K562 (cell line): ENCODE measurements around the gene MKLN1. TPM values are rescaled to one million over a fixed set of nuclear protein-coding genes. Genes with fewer than 3 reads are reported as not detected.

Source experiments
- ATAC-seq: fragments of 200-7000 bp; cut with Tn5 transposase; 3 replicates; pipeline ENCODE4 v1.9.1; 2020; ENCODE audit warnings: moderate library complexity
- BruUV-seq: library from RNA; stranded (reverse); fragments of 400-500 nt; replicated peaks from 2 replicates; lab custom pipeline; 2021; lab: Mats Ljungman, UMichigan
- CTCF ChIA-PET: fragments of 300-600 bp; formaldehyde crosslinking; extraction: SDS; loops from one replicate; lab custom pipeline; 2021; ENCODE audit warnings: low intra/inter-chr PET ratio; lab: Yijun Ruan, JAX
- POLR2A ChIA-PET: fragments of 300-600, 350-650 bp; sonication (Branson Sonifier 250); formaldehyde crosslinking; extraction: SDS; loops from one replicate; lab custom pipeline; 2021; ENCODE audit warnings: antibody characterized with exemption, inconsistent platforms; lab: Yijun Ruan, JAX
- DNase-seq, 4 experiments: peaks; one replicate each; pipeline versions ENCODE4 v3.0.0 to v3.0.0-alpha.2; 2011 to 2018; ENCODE audit warnings: low spot score in 3 of 4, mixed read lengths in 3 of 4; ENCODE audit errors: extremely low read depth in 1 of 4
- FAIRE-seq: peaks from 2 replicates; lab custom pipeline; 2011; peaks lifted over from hg19 to GRCh38; lab: Jason Lieb, UNC
- H2AFZ ChIP-seq: 2 replicates; pipeline ENCODE4 v1.6.0; 2011; ENCODE audit warnings: low read depth, low read length, control low read depth, inconsistent platforms
- H3K27ac ChIP-seq: fragments of 200-600 bp; 3 replicates; pipeline ENCODE4 v1.8.0; 2011; ENCODE audit warnings: low read depth, mild to moderate bottlenecking, control low read depth, inconsistent platforms, low read length, moderate library complexity, mixed read lengths; ENCODE audit errors: extremely low read depth
- H3K27me3 ChIP-seq, 2 experiments: fragments of 300-600 bp in 1 of 2; 2 replicates in 1 of 2; 3 replicates in 1 of 2; pipeline versions ENCODE4 v1.6.0 to v1.8.0; 2011; ENCODE audit warnings: inconsistent platforms in 2 of 2, low read length in 2 of 2, mild to moderate bottlenecking in 1 of 2, mixed read lengths in 1 of 2, moderate library complexity in 1 of 2; ENCODE audit not compliant: control insufficient read depth in 2 of 2, insufficient read depth in 2 of 2
- H3K36me3 ChIP-seq: fragments of 300-600 bp; 3 replicates; pipeline ENCODE4 v1.8.0; 2011; ENCODE audit warnings: mild to moderate bottlenecking, low read length, inconsistent platforms; ENCODE audit not compliant: control insufficient read depth, insufficient read depth
- H3K4me1 ChIP-seq, 2 experiments: fragments of 200-600 bp in 1 of 2; replicated peaks in 1 of 2; 2 replicates in 1 of 2; 3 replicates in 1 of 2; pipeline versions ENCODE4 v1.5.1 to v1.8.0; 2011; ENCODE audit warnings: inconsistent platforms in 2 of 2, low read length in 2 of 2, mild to moderate bottlenecking in 1 of 2, mixed read lengths in 1 of 2, moderate library complexity in 1 of 2; ENCODE audit not compliant: control insufficient read depth in 2 of 2, insufficient read depth in 2 of 2
- H3K4me2 ChIP-seq: 2 replicates; pipeline ENCODE4 v1.6.1; 2011; ENCODE audit warnings: low read length, control low read depth, inconsistent platforms, mixed read lengths; ENCODE audit not compliant: insufficient read depth
- H3K4me3 ChIP-seq: fragments of 200-600 bp; sonication (generic), shearing (Covaris generic); 2 replicates; pipeline ENCODE4 v1.5.1; 2016; ENCODE audit warnings: control low read depth, inconsistent platforms
- H3K79me2 ChIP-seq: fragments of 200-600 bp; 3 replicates; pipeline ENCODE4 v1.8.0; 2011; ENCODE audit warnings: low read length, inconsistent platforms; ENCODE audit not compliant: control insufficient read depth, insufficient read depth
- H3K9ac ChIP-seq, 2 experiments: 2 replicates each; pipeline versions ENCODE4 v1.6.0 to v1.6.1; 2011; ENCODE audit warnings: low read depth in 2 of 2, low read length in 2 of 2, control low read depth in 1 of 2, inconsistent platforms in 1 of 2, mild to moderate bottlenecking in 1 of 2, mixed read lengths in 1 of 2; ENCODE audit not compliant: insufficient read depth in 1 of 2
- H3K9me1 ChIP-seq: one replicate; pipeline ENCODE4 v1.6.0; 2011; ENCODE audit warnings: inconsistent platforms, mild to moderate bottlenecking, low read length, moderate library complexity; ENCODE audit not compliant: control insufficient read depth, insufficient read depth
- H3K9me3 ChIP-seq: replicated peaks from 2 replicates; pipeline ENCODE4 v1.5.1; 2011; ENCODE audit warnings: low read depth, low read length, inconsistent platforms; ENCODE audit not compliant: control insufficient read depth, insufficient read depth
- H4K20me1 ChIP-seq: replicated peaks from 2 replicates; pipeline ENCODE4 v1.6.1; 2011; ENCODE audit warnings: low read length, inconsistent platforms, mixed read lengths; ENCODE audit not compliant: control insufficient read depth, insufficient read depth
- FOXP4 ChIP-seq: sonication (generic); formaldehyde crosslinking; IDR thresholded peaks from 2 replicates; pipeline ENCODE4 v1.8.0; 2022; ENCODE audit warnings: mild to moderate bottlenecking, missing genetic modification reagents, borderline replicate concordance
- NONO ChIP-seq, 2 experiments: fragments of 200-400 bp in 1 of 2; fragments of 450-650 bp in 1 of 2; formaldehyde crosslinking in 1 of 2; IDR thresholded peaks; 2 replicates each; pipeline ENCODE4 v1.6.1; 2017; ENCODE audit warnings: low read depth in 2 of 2, mild to moderate bottlenecking in 2 of 2, moderate library complexity in 2 of 2, low read length in 1 of 2
- TRIM28 ChIP-seq: fragments of 450-650 bp; IDR thresholded peaks from 2 replicates; pipeline ENCODE4 v1.6.1; 2017
- ZNF134 ChIP-seq: fragments of 250-450 bp; sonication (Bioruptor Pico); conservative IDR thresholded peaks from 2 replicates; pipeline ENCODE4 v1.4.0; 2020
- WGBS: fragments of 100-300 bp; shearing (Covaris generic); methylation state at CpG from one replicate; pipeline ENCODE4 v1.1.6; 2016; ENCODE audit warnings: low coverage, mixed read lengths; ENCODE audit not compliant: insufficient coverage; ENCODE audit errors: missing lambda C conversion rate; 5-methylcytosine and 5-hydroxymethylcytosine counted together
- in situ Hi-C: fragments of 300-500 bp; cut with MboI; formaldehyde crosslinking; loops from 4 replicates; pipeline ENCODE4 v1.15.0; 2018; ENCODE audit warnings: inconsistent platforms, mixed read lengths
- intact Hi-C: fragments of 100-400 bp; cut with micrococcal nuclease; formaldehyde crosslinking; loops from 2 replicates; pipeline ENCODE4 v1.14.2; 2022
- polyA plus RNA-seq, 8 experiments: library from polyadenylated mRNA; depleted of rRNA in 4 of 8; stranded (reverse) in 5 of 8; unstranded in 3 of 8; fragments of >200 nt; fragmentation: Nextera tagmentation in 2 of 8; fragmentation: Illumina TruSeq in 1 of 8; extraction: Ambion mirVana in 2 of 8; extraction: Trizol in 1 of 8; gene quantifications; 2 replicates each; pipeline versions ENCODE4 v1.2.1 to v1.2.3, GENCODE V29; 2011 to 2014; ENCODE audit warnings: inconsistent platforms in 1 of 8, missing spikeins in 1 of 8
- total RNA-seq, 7 experiments: library from RNA; depleted of rRNA in 6 of 7; stranded (reverse); fragments of >200 nt in 6 of 7; fragmentation: Illumina TruSeq in 2 of 7; extraction: Trizol in 2 of 7; gene quantifications; 2 replicates each; pipeline versions ENCODE4 v1.2.1 to v1.2.3, GENCODE V29; 2011 to 2021; ENCODE audit warnings: low replicate concordance in 1 of 7
- TF ChIP-seq, protein P1 (sequence below): fragments of 200-600 bp; sonication (generic); IDR thresholded peaks from one replicate; pipeline ENCODE4 v1.6.1; 2012; ENCODE audit warnings: mild to moderate bottlenecking, low read depth, low read length, inconsistent platforms

Gene MKLN1
- total and polyA plus RNA-seq, 9 of the 15 experiments (the other 6 are each of a cell fraction or from before 2014, with no cell fraction given) = 18.6 to 80.4 (median 56.0) TPM

GRCh38 chr7:131370523-131370968 is 42.9 kb downstream of the MKLN1 start:
- Histone ChIP-seq H3K4me3 (no peak overlapping the region), H3K36me3 (peaks cover 5% of the 10 kb centered on the region; the same call in 1 of the 3 replicates), H2AFZ (no peak overlapping the region), H3K9me3 (no peaks in the 10 kb centered on the region), H3K9me1 (no peaks in the 10 kb centered on the region), H3K4me1 (peaks cover 0 to 5% of the 10 kb centered on the region in 2 experiments; a peak in 2 of 5 replicates), H3K79me2 (peaks cover 100% of the 10 kb centered on the region), H3K4me2 (no peak overlapping the region), H3K9ac (no peak overlapping the region), H4K20me1 (no peaks in the 10 kb centered on the region), H3K27me3 (no peaks in the 10 kb centered on the region), H3K27ac (peak overlapping the region; percentile 7; the same call in 1 of the 3 replicates)
- WGBS = 76% methylated on average over 1 of the region's 1 CpG
- peak; percentile 71 for ATAC-seq
- TF ChIP-seq TRIM28 (no peak), NONO (IDR thresholded peaks at IDR 0.05; ENCODE audit: low read depth in 2 of 2, low read length in 1 of 2) (no peak), FOXP4 (CRISPR knock-in tag) (peak; percentile 37; the same call in 1 of the 2 replicates), ZNF134 (CRISPR knock-in tag) (no peak)
- TF ChIP-seq, protein P1, sequence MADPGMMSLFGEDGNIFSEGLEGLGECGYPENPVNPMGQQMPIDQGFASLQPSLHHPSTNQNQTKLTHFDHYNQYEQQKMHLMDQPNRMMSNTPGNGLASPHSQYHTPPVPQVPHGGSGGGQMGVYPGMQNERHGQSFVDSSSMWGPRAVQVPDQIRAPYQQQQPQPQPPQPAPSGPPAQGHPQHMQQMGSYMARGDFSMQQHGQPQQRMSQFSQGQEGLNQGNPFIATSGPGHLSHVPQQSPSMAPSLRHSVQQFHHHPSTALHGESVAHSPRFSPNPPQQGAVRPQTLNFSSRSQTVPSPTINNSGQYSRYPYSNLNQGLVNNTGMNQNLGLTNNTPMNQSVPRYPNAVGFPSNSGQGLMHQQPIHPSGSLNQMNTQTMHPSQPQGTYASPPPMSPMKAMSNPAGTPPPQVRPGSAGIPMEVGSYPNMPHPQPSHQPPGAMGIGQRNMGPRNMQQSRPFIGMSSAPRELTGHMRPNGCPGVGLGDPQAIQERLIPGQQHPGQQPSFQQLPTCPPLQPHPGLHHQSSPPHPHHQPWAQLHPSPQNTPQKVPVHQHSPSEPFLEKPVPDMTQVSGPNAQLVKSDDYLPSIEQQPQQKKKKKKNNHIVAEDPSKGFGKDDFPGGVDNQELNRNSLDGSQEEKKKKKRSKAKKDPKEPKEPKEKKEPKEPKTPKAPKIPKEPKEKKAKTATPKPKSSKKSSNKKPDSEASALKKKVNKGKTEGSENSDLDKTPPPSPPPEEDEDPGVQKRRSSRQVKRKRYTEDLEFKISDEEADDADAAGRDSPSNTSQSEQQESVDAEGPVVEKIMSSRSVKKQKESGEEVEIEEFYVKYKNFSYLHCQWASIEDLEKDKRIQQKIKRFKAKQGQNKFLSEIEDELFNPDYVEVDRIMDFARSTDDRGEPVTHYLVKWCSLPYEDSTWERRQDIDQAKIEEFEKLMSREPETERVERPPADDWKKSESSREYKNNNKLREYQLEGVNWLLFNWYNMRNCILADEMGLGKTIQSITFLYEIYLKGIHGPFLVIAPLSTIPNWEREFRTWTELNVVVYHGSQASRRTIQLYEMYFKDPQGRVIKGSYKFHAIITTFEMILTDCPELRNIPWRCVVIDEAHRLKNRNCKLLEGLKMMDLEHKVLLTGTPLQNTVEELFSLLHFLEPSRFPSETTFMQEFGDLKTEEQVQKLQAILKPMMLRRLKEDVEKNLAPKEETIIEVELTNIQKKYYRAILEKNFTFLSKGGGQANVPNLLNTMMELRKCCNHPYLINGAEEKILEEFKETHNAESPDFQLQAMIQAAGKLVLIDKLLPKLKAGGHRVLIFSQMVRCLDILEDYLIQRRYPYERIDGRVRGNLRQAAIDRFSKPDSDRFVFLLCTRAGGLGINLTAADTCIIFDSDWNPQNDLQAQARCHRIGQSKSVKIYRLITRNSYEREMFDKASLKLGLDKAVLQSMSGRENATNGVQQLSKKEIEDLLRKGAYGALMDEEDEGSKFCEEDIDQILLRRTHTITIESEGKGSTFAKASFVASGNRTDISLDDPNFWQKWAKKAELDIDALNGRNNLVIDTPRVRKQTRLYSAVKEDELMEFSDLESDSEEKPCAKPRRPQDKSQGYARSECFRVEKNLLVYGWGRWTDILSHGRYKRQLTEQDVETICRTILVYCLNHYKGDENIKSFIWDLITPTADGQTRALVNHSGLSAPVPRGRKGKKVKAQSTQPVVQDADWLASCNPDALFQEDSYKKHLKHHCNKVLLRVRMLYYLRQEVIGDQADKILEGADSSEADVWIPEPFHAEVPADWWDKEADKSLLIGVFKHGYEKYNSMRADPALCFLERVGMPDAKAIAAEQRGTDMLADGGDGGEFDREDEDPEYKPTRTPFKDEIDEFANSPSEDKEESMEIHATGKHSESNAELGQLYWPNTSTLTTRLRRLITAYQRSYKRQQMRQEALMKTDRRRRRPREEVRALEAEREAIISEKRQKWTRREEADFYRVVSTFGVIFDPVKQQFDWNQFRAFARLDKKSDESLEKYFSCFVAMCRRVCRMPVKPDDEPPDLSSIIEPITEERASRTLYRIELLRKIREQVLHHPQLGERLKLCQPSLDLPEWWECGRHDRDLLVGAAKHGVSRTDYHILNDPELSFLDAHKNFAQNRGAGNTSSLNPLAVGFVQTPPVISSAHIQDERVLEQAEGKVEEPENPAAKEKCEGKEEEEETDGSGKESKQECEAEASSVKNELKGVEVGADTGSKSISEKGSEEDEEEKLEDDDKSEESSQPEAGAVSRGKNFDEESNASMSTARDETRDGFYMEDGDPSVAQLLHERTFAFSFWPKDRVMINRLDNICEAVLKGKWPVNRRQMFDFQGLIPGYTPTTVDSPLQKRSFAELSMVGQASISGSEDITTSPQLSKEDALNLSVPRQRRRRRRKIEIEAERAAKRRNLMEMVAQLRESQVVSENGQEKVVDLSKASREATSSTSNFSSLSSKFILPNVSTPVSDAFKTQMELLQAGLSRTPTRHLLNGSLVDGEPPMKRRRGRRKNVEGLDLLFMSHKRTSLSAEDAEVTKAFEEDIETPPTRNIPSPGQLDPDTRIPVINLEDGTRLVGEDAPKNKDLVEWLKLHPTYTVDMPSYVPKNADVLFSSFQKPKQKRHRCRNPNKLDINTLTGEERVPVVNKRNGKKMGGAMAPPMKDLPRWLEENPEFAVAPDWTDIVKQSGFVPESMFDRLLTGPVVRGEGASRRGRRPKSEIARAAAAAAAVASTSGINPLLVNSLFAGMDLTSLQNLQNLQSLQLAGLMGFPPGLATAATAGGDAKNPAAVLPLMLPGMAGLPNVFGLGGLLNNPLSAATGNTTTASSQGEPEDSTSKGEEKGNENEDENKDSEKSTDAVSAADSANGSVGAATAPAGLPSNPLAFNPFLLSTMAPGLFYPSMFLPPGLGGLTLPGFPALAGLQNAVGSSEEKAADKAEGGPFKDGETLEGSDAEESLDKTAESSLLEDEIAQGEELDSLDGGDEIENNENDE = peak; percentile 64
- ChIA-PET CTCF (no interaction called here), POLR2A (interaction anchor here (0.8 to 1.8 kb wide), 6 partner anchors 8 to 41 kb away, joined by 4 to 6 read pairs (median 5); no protein-coding TSS in a partner anchor)
- FAIRE-seq = no peak
- intact Hi-C loops (no loop called here), in situ Hi-C loops (no loop called here)
- peak in 1 of 4 experiments; percentile 25 for DNase-seq
- no TSS peak for BruUV-seq
